Caco-2 (cell line): ENCODE data around the gene UGT1A4. TPM values are rescaled to one million over a fixed set of nuclear protein-coding genes. Genes with fewer than 3 reads are reported as not detected.

Experiments
- Bru-seq: library from RNA; stranded (reverse); fragments of 400-500 nt; gene quantifications from one replicate; lab custom pipeline; 2021; lab: Mats Ljungman, UMichigan
- BruChase-seq, 2 experiments: library from RNA; stranded (reverse); fragments of 400-500 nt; gene quantifications; one replicate each; lab custom pipeline; 2021; lab: Mats Ljungman, UMichigan
- BruUV-seq: library from RNA; stranded (reverse); fragments of 400-500 nt; replicated peaks from 2 replicates; lab custom pipeline; 2021; lab: Mats Ljungman, UMichigan
- CTCF ChIA-PET: fragments of 300-600 bp; sonication (Branson Sonifier 250); formaldehyde crosslinking; loops from one replicate; lab custom pipeline; 2022; ENCODE audit warnings: antibody characterized with exemption; lab: Charles Lee
- POLR2A ChIA-PET: fragments of 300-600 bp; sonication (Branson Sonifier 250); formaldehyde crosslinking; loops from one replicate; lab custom pipeline; 2022; ENCODE audit warnings: antibody characterized with exemption; lab: Charles Lee
- DNase-seq, 2 experiments: peaks; one replicate each; pipeline versions ENCODE4 v3.0.0 to v3.0.0-alpha.2; 2020 to 2022
- H3K27me3 ChIP-seq: replicated peaks from 2 replicates; pipeline ENCODE4 v1.6.0; 2011; ENCODE audit warnings: low read length; ENCODE audit not compliant: control insufficient read depth, insufficient read depth
- H3K36me3 ChIP-seq: 2 replicates; pipeline ENCODE4 v1.5.1; 2011; ENCODE audit warnings: low read length; ENCODE audit not compliant: control insufficient read depth, insufficient read depth
- H3K4me1 ChIP-seq: fragments of 250-450 bp; sonication (Bioruptor Pico); 2 replicates; pipeline ENCODE4 v1.5.1; 2020; ENCODE audit warnings: mild to moderate bottlenecking
- H3K4me3 ChIP-seq: 2 replicates; pipeline ENCODE4 v1.5.1; 2011; ENCODE audit warnings: low read depth, mild to moderate bottlenecking, control low read depth, low read length
- H3K9me3 ChIP-seq: fragments of 250-450 bp; sonication (Bioruptor Pico); 2 replicates; pipeline ENCODE4 v1.5.1; 2020; ENCODE audit warnings: mild to moderate bottlenecking, moderate library complexity
- H3K27ac Mint-ChIP-seq: one replicate; pipeline ENCODE4 v1.8.0; 2022; ENCODE audit warnings: mixed read lengths; ENCODE audit not compliant: unreplicated experiment
- H3K27me3 Mint-ChIP-seq: one replicate; pipeline ENCODE4 v1.8.0; 2022; ENCODE audit warnings: mixed read lengths; ENCODE audit not compliant: insufficient read depth, unreplicated experiment
- H3K36me3 Mint-ChIP-seq: one replicate; pipeline ENCODE4 v1.8.0; 2022; ENCODE audit warnings: mild to moderate bottlenecking, mixed read lengths; ENCODE audit not compliant: insufficient read depth, unreplicated experiment
- H3K4me1 Mint-ChIP-seq: one replicate; pipeline ENCODE4 v1.8.0; 2022; ENCODE audit warnings: low read depth, mixed read lengths; ENCODE audit not compliant: unreplicated experiment
- H3K4me3 Mint-ChIP-seq: one replicate; pipeline ENCODE4 v1.8.0; 2022; ENCODE audit warnings: mild to moderate bottlenecking, moderate library complexity, mixed read lengths; ENCODE audit not compliant: unreplicated experiment
- H3K9me3 Mint-ChIP-seq: one replicate; pipeline ENCODE4 v1.8.0; 2022; ENCODE audit warnings: mixed read lengths; ENCODE audit not compliant: unreplicated experiment
- CTCF ChIP-seq, 2 experiments: fragments of 200-600 bp in 1 of 2; IDR thresholded peaks; 1 replicate in 1 of 2; 2 replicates in 1 of 2; pipeline versions ENCODE4 v1.5.1 to v1.8.0; 2011 to 2022; ENCODE audit warnings: antibody characterized with exemption in 1 of 2, control low read depth in 1 of 2, inconsistent platforms in 1 of 2, low read depth in 1 of 2, low read length in 1 of 2, mild to moderate bottlenecking in 1 of 2, moderate library complexity in 1 of 2; ENCODE audit not compliant: insufficient read depth in 1 of 2, severe bottlenecking in 1 of 2, unreplicated experiment in 1 of 2
- intact Hi-C: fragments of 100-400 bp; cut with micrococcal nuclease; formaldehyde crosslinking; loops from one replicate; pipeline ENCODE4 v1.10.0; 2022; ENCODE audit not compliant: unreplicated experiment
- long read RNA-seq: library from polyadenylated mRNA; stranded (forward); transcript quantifications from one replicate; pipeline ENCODE4 v2.0.0, GENCODE V29; 2022
- total RNA-seq: library from RNA; stranded (reverse); gene quantifications from 2 replicates; pipeline ENCODE4 v1.2.3, GENCODE V29; 2022

Gene UGT1A4
- 0.79 and 0.84 TPM in 2 replicates for total RNA-seq
- Bru-seq, nascent RNA = percentile 67 among the genes with signal in this experiment
- BruChase-seq, experiment 1, labeled RNA remaining after a 2-hour chase = percentile 70 among the genes with signal in this experiment
- BruChase-seq, experiment 2, labeled RNA remaining after a 6-hour chase = percentile 61 among the genes with signal in this experiment
- long read RNA-seq = 0 reads

- no peak for DNase-seq
- Mint-ChIP-seq H3K27me3 (no peaks in the 10 kb centered on the region), H3K36me3 (peaks cover 7% of the 10 kb centered on the region), H3K4me1 (no peaks in the 10 kb centered on the region), H3K9me3 (no peaks in the 10 kb centered on the region), H3K27ac (no peak within 1 kb of the TSS), H3K4me3 (no peak within 1 kb of the TSS)
- Histone ChIP-seq H3K36me3 (no peaks in the 10 kb centered on the region), H3K4me3 (no peak within 1 kb of the TSS), H3K4me1 (no peaks in the 10 kb centered on the region), H3K27me3 (no peaks in the 10 kb centered on the region), H3K9me3 (no peaks in the 10 kb centered on the region)
- ChIA-PET CTCF (no interaction called here), POLR2A (no interaction called here)
- BruUV-seq = no TSS peak
- intact Hi-C loops = no loop called here
- no peak for TF ChIP-seq CTCF (IDR thresholded peaks at IDR 0.05; ENCODE audit: insufficient read depth in 1 of 2, low read depth in 1 of 2, low read length in 1 of 2, severe bottlenecking in 1 of 2, unreplicated experiment in 1 of 2)
Observed at GRCh38 chr2:233718552-233718951, at the start of gene UGT1A4. TSS of gene UGT1A4 (plus strand) at chr2:233718736. CDS start at chr2:233718821, 85 bp downstream.

GRCh38 chr2:233671290-233672161, 47.0 kb upstream of the UGT1A4 start, which contains the start of gene UGT1A9:
TSS of gene UGT1A9 (plus strand) at chr2:233671898. CDS start at chr2:233671935, 37 bp downstream.
- ChIA-PET CTCF (no interaction called here), POLR2A (no interaction called here)
- Histone ChIP-seq H3K4me3 (no peak within 1 kb of the TSS), H3K4me1 (no peaks in the 10 kb centered on the region), H3K9me3 (no peaks in the 10 kb centered on the region), H3K36me3 (no peaks in the 10 kb centered on the region), H3K27me3 (no peaks in the 10 kb centered on the region)
- BruUV-seq = no TSS peak
- no peaks in the 10 kb centered on the region for H3K27me3 Mint-ChIP-seq
- no peaks in the 10 kb centered on the region for H3K4me1 Mint-ChIP-seq
- no peak for DNase-seq
- H3K4me3 Mint-ChIP-seq = no peak within 1 kb of the TSS
- H3K9me3 Mint-ChIP-seq = no peaks in the 10 kb centered on the region
- no peaks in the 10 kb centered on the region for H3K36me3 Mint-ChIP-seq
- intact Hi-C loops = no loop called here
- no peak for TF ChIP-seq CTCF (IDR thresholded peaks at IDR 0.05; ENCODE audit: insufficient read depth in 1 of 2, low read depth in 1 of 2, low read length in 1 of 2, severe bottlenecking in 1 of 2, unreplicated experiment in 1 of 2)
- H3K27ac Mint-ChIP-seq = no peak within 1 kb of the TSS

- H3K9me3 ChIP-seq = no peaks in the 10 kb centered on the region
- Mint-ChIP-seq H3K27ac (no peak overlapping the region), H3K36me3 (no peaks in the 10 kb centered on the region), H3K4me1 (no peaks in the 10 kb centered on the region), H3K9me3 (no peaks in the 10 kb centered on the region), H3K27me3 (no peaks in the 10 kb centered on the region), H3K4me3 (no peak overlapping the region)
- DNase-seq = no peak
- CTCF ChIA-PET = no interaction called here
- TF ChIP-seq CTCF (IDR thresholded peaks at IDR 0.05; ENCODE audit: insufficient read depth in 1 of 2, low read depth in 1 of 2, low read length in 1 of 2, severe bottlenecking in 1 of 2, unreplicated experiment in 1 of 2) = no peak
- intact Hi-C loops = no loop called here
- no TSS peak for BruUV-seq
- POLR2A ChIA-PET = no interaction called here
- H3K4me1 ChIP-seq = no peaks in the 10 kb centered on the region
- no peaks in the 10 kb centered on the region for H3K27me3 ChIP-seq
- no peaks in the 10 kb centered on the region for H3K36me3 ChIP-seq
- H3K4me3 ChIP-seq = no peak overlapping the region
Observed at GRCh38 chr2:233672886-233673285, 45.6 kb upstream of the UGT1A4 start.
